OCI-LY1 (cell line): Measurements from ENCODE around the gene EMC1.

Experiments used
- H2AFZ ChIP-seq: fragments of 200-600 bp; sonication (generic), shearing (Covaris generic); 2 replicates; pipeline ENCODE4 v1.6.0; 2014; ENCODE audit warnings: antibody characterized with exemption, mild to moderate bottlenecking, low read length
- H3F3A ChIP-seq: fragments of 200-600 bp; sonication (generic), shearing (Covaris generic); 2 replicates; pipeline ENCODE4 v1.6.0; 2014; ENCODE audit warnings: mild to moderate bottlenecking, antibody characterized with exemption, low read length, moderate library complexity; ENCODE audit not compliant: insufficient read depth
- H3K27ac ChIP-seq: fragments of 200-600 bp; sonication (generic); 2 replicates; pipeline ENCODE4 v1.5.1; 2014; ENCODE audit warnings: low read length, mixed run types, mild to moderate bottlenecking, low read depth; ENCODE audit not compliant: poor library complexity, severe bottlenecking
- H3K27me3 ChIP-seq: fragments of 200-600 bp; sonication (generic); 2 replicates; pipeline ENCODE4 v1.6.0; 2014; ENCODE audit warnings: antibody characterized with exemption, mild to moderate bottlenecking, low read length, moderate library complexity; ENCODE audit not compliant: insufficient read depth
- H3K36me3 ChIP-seq: fragments of 200-600 bp; sonication (generic); 2 replicates; pipeline ENCODE4 v1.6.1; 2014; ENCODE audit warnings: mild to moderate bottlenecking, antibody characterized with exemption, low read length, moderate library complexity, mixed read lengths; ENCODE audit not compliant: insufficient read depth
- H3K4me1 ChIP-seq: fragments of 200-600 bp; sonication (generic); 2 replicates; pipeline ENCODE4 v1.5.1; 2014; ENCODE audit warnings: mild to moderate bottlenecking, low read length, moderate library complexity; ENCODE audit not compliant: insufficient read depth, severe bottlenecking
- H3K4me2 ChIP-seq: fragments of 200-600 bp; sonication (generic), shearing (Covaris generic); 2 replicates; pipeline ENCODE4 v1.6.1; 2014; ENCODE audit warnings: low read length
- H3K4me3 ChIP-seq: fragments of 200-600 bp; sonication (generic); 2 replicates; pipeline ENCODE4 v1.5.1; 2014; ENCODE audit warnings: low read length, low read depth, mild to moderate bottlenecking, mixed read lengths; ENCODE audit not compliant: poor library complexity, severe bottlenecking
- H3K79me2 ChIP-seq: fragments of 200-600 bp; shearing (Covaris generic); 2 replicates; pipeline ENCODE4 v1.6.1; 2016; ENCODE audit warnings: mixed run types, low read length, mixed read lengths; ENCODE audit not compliant: insufficient read depth
- H3K9ac ChIP-seq: fragments of 200-600 bp; sonication (generic), shearing (Covaris generic); 2 replicates; pipeline ENCODE4 v1.6.1; 2014; ENCODE audit warnings: mild to moderate bottlenecking, low read length, mixed read lengths
- H3K9me2 ChIP-seq: fragments of 200-600 bp; sonication (generic), shearing (Covaris generic); 2 replicates; pipeline ENCODE4 v1.6.1; 2014; ENCODE audit warnings: low read depth, mild to moderate bottlenecking, low read length, mixed read lengths
- H3K9me3 ChIP-seq: fragments of 200-600 bp; shearing (Covaris generic); 2 replicates; pipeline ENCODE4 v1.6.1; 2014; ENCODE audit warnings: low read length, mixed read lengths
- H4K20me1 ChIP-seq: fragments of 200-600 bp; sonication (generic), shearing (Covaris generic); 2 replicates; pipeline ENCODE4 v1.6.0; 2016; ENCODE audit warnings: mild to moderate bottlenecking, low read length; ENCODE audit not compliant: insufficient read depth
- EZH2 ChIP-seq: fragments of 200-600 bp; sonication (generic), shearing (Covaris generic); IDR thresholded peaks from 2 replicates; pipeline ENCODE4 v1.8.0; 2017; ENCODE audit warnings: borderline replicate concordance, mixed run types, mild to moderate bottlenecking, antibody characterized with exemption, low read length, moderate library complexity, mixed read lengths
- TF ChIP-seq, protein P1 (sequence below): fragments of 200-600 bp; sonication (generic), shearing (Covaris generic); IDR thresholded peaks from 2 replicates; pipeline ENCODE4 v1.5.1; 2017; ENCODE audit warnings: mild to moderate bottlenecking, antibody characterized with exemption, low read length, moderate library complexity, mixed read lengths

Gene EMC1

DNA sequence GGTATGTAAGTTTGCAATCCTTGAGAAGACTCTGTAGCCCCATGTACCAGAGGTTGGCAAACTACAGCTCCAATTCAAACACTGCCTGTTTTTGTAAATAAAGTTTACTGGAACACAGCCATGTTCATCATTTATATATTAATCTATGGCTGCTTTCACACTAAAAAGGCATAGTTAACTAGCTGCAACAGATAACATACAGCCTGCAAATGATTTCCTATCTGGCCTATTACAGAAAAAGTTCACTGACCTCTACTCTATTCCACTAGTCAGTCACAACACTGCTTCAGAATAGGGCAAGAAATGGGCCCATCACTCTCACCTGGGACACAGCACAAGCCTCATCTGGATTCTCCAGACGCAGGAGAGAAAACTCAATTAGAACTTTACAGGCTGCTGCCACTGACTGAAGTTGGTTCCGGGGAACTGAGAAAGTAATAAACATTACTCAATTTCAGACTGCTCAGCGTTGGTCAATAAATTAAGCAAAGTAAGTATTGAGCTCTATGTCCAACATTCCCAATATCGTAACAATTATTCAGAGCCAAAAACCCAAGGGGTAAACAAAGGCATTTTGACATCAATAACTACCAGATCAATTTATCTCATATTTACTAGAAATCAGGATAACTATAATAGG, 51.9 kb downstream of the EMC1 start:
- Histone ChIP-seq H3K9ac (no peak overlapping the region), H3K4me2 (no peak overlapping the region), H3K79me2 (peaks cover 35% of the 10 kb centered on the region), H3K9me3 (no peaks in the 10 kb centered on the region), H3K27me3 (no peaks in the 10 kb centered on the region), H3K4me3 (no peak overlapping the region), H4K20me1 (no peaks in the 10 kb centered on the region), H3K27ac (no peak overlapping the region), H3K36me3 (peaks cover 67% of the 10 kb centered on the region), H3F3A (no peaks in the 10 kb centered on the region), H2AFZ (no peak overlapping the region), H3K4me1 (no peaks in the 10 kb centered on the region), H3K9me2 (no peaks in the 10 kb centered on the region)
- TF ChIP-seq, protein P1, sequence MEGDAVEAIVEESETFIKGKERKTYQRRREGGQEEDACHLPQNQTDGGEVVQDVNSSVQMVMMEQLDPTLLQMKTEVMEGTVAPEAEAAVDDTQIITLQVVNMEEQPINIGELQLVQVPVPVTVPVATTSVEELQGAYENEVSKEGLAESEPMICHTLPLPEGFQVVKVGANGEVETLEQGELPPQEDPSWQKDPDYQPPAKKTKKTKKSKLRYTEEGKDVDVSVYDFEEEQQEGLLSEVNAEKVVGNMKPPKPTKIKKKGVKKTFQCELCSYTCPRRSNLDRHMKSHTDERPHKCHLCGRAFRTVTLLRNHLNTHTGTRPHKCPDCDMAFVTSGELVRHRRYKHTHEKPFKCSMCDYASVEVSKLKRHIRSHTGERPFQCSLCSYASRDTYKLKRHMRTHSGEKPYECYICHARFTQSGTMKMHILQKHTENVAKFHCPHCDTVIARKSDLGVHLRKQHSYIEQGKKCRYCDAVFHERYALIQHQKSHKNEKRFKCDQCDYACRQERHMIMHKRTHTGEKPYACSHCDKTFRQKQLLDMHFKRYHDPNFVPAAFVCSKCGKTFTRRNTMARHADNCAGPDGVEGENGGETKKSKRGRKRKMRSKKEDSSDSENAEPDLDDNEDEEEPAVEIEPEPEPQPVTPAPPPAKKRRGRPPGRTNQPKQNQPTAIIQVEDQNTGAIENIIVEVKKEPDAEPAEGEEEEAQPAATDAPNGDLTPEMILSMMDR, result no peak
- TF ChIP-seq EZH2, result no peak

DNA sequence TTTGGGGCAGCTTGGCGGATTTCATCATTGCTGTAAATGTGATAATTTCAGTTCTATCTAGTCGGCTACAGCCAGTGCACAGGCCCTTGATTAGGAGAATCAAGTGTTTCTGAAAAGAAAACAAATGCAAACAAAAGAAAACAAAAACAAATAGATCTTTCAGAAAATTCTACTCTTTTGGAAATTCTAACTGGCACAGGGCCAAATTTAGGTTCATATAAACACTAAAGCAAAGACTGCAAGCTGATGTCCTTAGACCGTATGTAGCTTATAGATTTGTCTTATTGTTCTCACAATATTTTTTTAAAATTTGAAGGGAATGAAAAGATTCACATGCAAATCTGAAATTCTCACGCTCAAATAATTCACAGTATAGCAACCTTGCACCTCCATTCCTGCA, 52.5 kb downstream of the EMC1 start:
- H3K9ac ChIP-seq, result no peak overlapping the region
- no peak overlapping the region for H3K4me3 ChIP-seq
- no peaks in the 10 kb centered on the region for H3F3A ChIP-seq
- peaks cover 29% of the 10 kb centered on the region for H3K79me2 ChIP-seq
- H3K4me2 ChIP-seq, result no peak overlapping the region
- TF ChIP-seq, protein P1, result no peak
- no peak for TF ChIP-seq EZH2
- no peaks in the 10 kb centered on the region for H3K9me2 ChIP-seq
- H3K36me3 ChIP-seq, result peaks cover 72% of the 10 kb centered on the region
- no peak overlapping the region for H2AFZ ChIP-seq
- H3K27me3 ChIP-seq, result no peaks in the 10 kb centered on the region
- H3K4me1 ChIP-seq, result no peaks in the 10 kb centered on the region
- H3K9me3 ChIP-seq, result no peaks in the 10 kb centered on the region
- no peaks in the 10 kb centered on the region for H4K20me1 ChIP-seq
- no peak overlapping the region for H3K27ac ChIP-seq

DNA sequence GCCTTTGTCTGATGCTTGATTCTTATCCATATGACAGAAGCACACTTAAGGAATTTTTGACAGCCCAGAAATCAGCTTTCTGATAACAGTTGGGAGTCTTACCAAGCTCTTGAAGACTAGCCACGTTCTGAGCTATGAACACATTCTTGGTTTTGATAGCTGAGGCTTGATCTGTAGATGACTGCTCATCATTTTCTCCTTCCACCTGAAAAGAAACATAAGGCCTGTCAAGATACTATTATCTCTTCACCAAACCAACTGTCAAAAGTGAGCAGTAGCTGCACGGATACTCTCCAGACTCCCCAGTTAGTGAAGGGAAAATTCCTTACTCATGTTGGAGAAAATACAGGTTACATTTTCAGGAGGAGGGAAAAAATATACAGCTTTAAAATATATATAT, 53.5 kb downstream of the EMC1 start:
- H3K27ac ChIP-seq, result no peak overlapping the region
- no peak overlapping the region for H2AFZ ChIP-seq
- no peaks in the 10 kb centered on the region for H3K4me1 ChIP-seq
- H3K9ac ChIP-seq, result no peak overlapping the region
- H4K20me1 ChIP-seq, result no peaks in the 10 kb centered on the region
- TF ChIP-seq, protein P1, result no peak
- TF ChIP-seq EZH2, result no peak
- no peaks in the 10 kb centered on the region for H3K9me3 ChIP-seq
- no peak overlapping the region for H3K4me2 ChIP-seq
- peaks cover 82% of the 10 kb centered on the region for H3K36me3 ChIP-seq
- no peak overlapping the region for H3K4me3 ChIP-seq
- H3K79me2 ChIP-seq, result peaks cover 19% of the 10 kb centered on the region
- H3K27me3 ChIP-seq, result no peaks in the 10 kb centered on the region
- no peaks in the 10 kb centered on the region for H3K9me2 ChIP-seq
- no peaks in the 10 kb centered on the region for H3F3A ChIP-seq
